GM12891 (cell line): ENCODE data around the gene MAPK4.

Source experiments
- PAX5 ChIP-seq: IDR thresholded peaks from 2 replicates; pipeline ENCODE4 v1.6.1; 2011; ENCODE audit warnings: low read length, moderate library complexity, mild to moderate bottlenecking; ENCODE audit not compliant: insufficient read depth, severe bottlenecking
- POLR2A ChIP-seq: IDR thresholded peaks from 2 replicates; pipeline ENCODE4 v1.6.1; 2011; ENCODE audit warnings: low read depth, low read length, control low read depth
- POLR2AphosphoS5 ChIP-seq: IDR thresholded peaks from 2 replicates; pipeline ENCODE4 v1.6.1; 2011; ENCODE audit warnings: low read depth, low read length, control low read depth
- POU2F2 ChIP-seq: IDR thresholded peaks from 2 replicates; pipeline ENCODE4 v1.6.1; 2011; ENCODE audit warnings: low read depth, mild to moderate bottlenecking, control low read depth, low read length, moderate library complexity
- SPI1 ChIP-seq: IDR thresholded peaks from 2 replicates; pipeline ENCODE4 v1.6.1; 2011; ENCODE audit warnings: low read depth, low read length, control low read depth
- TAF1 ChIP-seq: IDR thresholded peaks from 2 replicates; pipeline ENCODE4 v1.6.1; 2011; ENCODE audit warnings: low read depth, low read length, control low read depth

DNA sequence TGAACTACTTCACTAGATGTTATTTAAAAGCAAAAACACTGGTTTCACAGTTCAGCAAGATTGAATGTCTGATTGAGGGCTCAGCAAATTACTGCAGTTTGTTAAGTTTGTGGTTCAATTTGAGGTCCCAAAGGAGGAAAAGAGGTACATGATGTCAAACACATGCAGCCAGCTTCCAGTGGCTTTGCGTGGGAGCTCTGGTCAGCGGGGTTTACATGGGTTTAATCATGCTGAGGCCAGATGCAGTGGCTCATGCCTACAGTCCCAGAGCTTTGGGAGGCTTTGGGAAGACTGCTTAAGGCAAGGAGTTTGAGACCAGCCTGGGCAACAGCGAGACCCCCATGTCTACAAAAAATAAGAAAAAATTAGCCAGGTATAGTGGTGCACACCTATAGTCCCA is 111.5 kb downstream of the MAPK4 start:
- TF ChIP-seq POLR2AphosphoS5 (no peak), POLR2A (no peak), TAF1 (no peak), POU2F2 (no peak), SPI1 (no peak), PAX5 (no peak)
